ENCODE measurements around the gene PDE11A. TPM values are rescaled to one million over a fixed set of nuclear protein-coding genes. Genes with fewer than 3 reads are reported as not detected.

Gene PDE11A
- total RNA-seq, 4 donors from 2014 or later, result 0.12 TPM; not detected in 3

DNA sequence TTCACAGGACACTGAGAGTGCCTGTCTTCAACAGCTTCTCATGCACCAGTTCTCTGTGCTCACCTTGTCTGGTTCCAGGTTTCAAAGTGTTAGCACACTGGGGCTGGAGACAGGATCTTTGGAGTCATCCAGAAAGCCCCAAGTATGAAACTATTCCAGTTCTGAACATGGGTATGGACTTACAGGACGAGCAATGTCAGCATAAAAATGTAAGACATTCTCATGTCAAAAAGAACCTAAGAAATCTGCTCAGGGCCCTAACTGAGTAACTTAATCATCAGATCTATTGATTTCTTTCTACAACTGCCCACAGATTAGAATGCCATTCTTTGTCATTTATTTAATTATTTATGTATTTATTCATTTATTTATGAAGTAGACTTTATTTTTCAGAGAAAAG is 495.5 kb downstream of the PDE11A start:
- Histone ChIP-seq H3K27me3 (no peaks in the 10 kb centered on the region), H3K9me3 (no peaks in the 10 kb centered on the region), H3K36me3 (no peaks in the 10 kb centered on the region), H3K27ac (no peak overlapping the region), H3K4me1 (no peaks in the 10 kb centered on the region), H3K4me3 (no peak overlapping the region)
- WGBS, 2 donors, result 79 to 86% methylated on average over 1 of the region's 1 CpG
- DNase-seq, result no peak
- intact Hi-C loops (cut with DNase I), result no loop called here
- TF ChIP-seq CTCF (IDR thresholded peaks at IDR 0.05) (no peak), POLR2A (IDR thresholded peaks at IDR 0.05) (no peak)

DNA sequence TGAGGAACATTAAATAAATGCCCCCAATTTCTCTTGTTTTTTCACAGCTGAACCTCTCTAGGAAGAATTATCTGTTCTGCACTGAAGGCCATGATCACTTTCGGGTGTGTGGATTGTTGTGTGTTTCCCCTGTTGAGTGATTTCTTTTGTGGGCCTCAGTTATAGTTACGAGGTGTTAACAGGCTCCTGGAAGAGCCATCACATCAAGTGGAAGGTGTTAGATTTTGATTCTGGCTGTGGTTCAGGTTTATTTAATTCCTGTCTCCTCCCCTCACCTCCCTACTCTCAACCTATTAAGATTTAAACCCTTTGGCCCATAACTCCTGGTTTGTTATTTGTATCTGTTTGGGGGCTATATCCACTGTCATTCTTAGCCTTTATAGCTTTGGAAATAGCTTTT is 497.2 kb downstream of the PDE11A start:
- Histone ChIP-seq H3K4me3 (no peak overlapping the region), H3K9me3 (no peaks in the 10 kb centered on the region), H3K36me3 (no peaks in the 10 kb centered on the region), H3K27me3 (no peaks in the 10 kb centered on the region), H3K4me1 (no peaks in the 10 kb centered on the region), H3K27ac (no peak overlapping the region)
- TF ChIP-seq POLR2A (IDR thresholded peaks at IDR 0.05) (no peak), CTCF (IDR thresholded peaks at IDR 0.05) (no peak)
- WGBS, 2 donors, result 88 to 96% methylated on average over 2 of the region's 2 CpGs
- intact Hi-C loops (cut with DNase I), result no loop called here
- no peak for DNase-seq

GRCh38 chr2:177574356-177574755 is 498.2 kb downstream of the PDE11A start:
- DNase-seq, result no peak
- WGBS, 2 donors, result 84 to 87% methylated on average over 7 of the region's 7 CpGs
- H3K4me3 ChIP-seq, result no peak overlapping the region
- no peak for TF ChIP-seq POLR2A (IDR thresholded peaks at IDR 0.05)
- no peak for TF ChIP-seq CTCF (IDR thresholded peaks at IDR 0.05)
- no peaks in the 10 kb centered on the region for H3K4me1 ChIP-seq
- H3K27ac ChIP-seq, result no peak overlapping the region
- H3K36me3 ChIP-seq, result no peaks in the 10 kb centered on the region
- no peaks in the 10 kb centered on the region for H3K9me3 ChIP-seq
- no peaks in the 10 kb centered on the region for H3K27me3 ChIP-seq
- intact Hi-C loops (cut with DNase I), result no loop called here

Small RNA genes within 50 kb of the gene (small RNA-seq; reads per million reads assigned to genes)
- gene AC011998.1, result 0 reads per million in 4 donors
- gene RNU6-629P, result 0 reads per million in 4 donors

Other genes with a start within 250 kb of the PDE11A start
- gene RBM45, start 39.7 kb upstream of the PDE11A start, total RNA-seq, result 10 to 100 TPM in 1 of 4 donors, 1 to 10 TPM in 3; 1.6 to 13.2 (median 8.4) TPM
- gene OSBPL6, start 121.7 kb upstream of the PDE11A start, total RNA-seq, result 1 to 10 TPM; 1.8 to 6.1 (median 3.4) TPM

All from esophagus squamous epithelium (tissue), 5 donors.